ENCODE data around the gene GM2A.
"Not testable (repeated sequence)": the region's sequence is repeated elsewhere in the genome, so short reads cannot be mapped to it uniquely, and the experiment has no call there.

GM2A gene

DNA sequence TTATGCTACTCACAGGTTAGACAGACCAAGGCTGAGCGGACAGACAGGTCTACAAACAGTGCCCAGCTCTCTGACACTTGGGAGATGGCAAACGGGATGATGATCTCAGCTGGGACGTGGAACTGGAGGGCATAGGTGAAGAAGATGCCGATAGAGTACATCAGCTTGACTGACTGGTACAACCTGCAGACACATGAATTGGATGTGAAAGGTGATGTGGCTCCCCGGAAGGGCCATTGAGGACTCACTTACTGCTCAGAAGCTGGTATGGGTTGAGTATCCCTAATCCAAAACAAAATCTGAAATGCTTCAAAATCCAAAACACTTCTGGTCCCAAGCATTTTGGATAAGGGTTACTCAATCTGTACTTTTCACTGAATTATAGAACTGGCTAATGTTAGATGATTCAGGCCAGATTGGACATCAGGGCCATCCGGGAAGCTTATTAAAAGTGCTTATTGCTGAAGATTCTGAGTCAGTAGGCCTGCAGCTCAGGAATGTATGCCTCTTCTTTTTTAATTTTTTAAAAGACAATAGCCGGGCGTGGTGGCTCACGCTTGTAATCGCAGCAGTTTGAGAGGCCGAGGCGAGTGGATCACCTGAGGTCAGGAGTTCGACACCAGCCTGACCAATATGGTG is 28.1 kb downstream of the GM2A start:
- no peak overlapping the region for H3K27ac ChIP-seq
- DNase-seq (ENCODE audit: low read depth, low spot score), result no peak

- no peak for DNase-seq (ENCODE audit: low read depth, low spot score)
- H3K27ac ChIP-seq, result no peak overlapping the region
Measured at GRCh38 chr5:151283120-151283825, 30.3 kb downstream of the GM2A start.

DNA sequence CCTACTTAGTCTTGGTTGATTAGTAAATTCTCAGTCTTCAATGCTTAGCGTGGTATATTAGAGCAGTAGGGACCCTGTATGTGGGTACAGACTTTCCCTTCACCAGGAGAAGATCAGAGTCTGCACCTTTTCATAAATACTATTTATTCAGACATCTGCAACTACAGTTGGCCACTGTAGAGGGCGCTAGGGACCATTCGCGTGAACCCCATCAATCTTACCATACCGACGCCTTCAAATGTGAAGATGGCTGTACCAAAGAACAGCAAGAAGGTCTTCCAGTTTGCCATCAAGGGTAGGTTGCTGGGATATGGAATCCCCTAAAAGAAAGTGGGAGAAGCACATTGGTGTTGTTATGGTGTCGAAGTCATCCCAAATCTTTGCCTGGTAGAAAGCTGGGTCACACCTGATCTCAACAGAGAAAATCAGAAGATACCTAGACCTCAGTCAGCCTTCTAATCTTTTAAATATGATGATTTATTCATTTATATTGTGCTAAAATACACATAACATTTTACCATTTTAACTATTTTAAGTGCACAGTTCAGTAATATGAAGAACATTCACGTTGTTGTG is 31.5 kb downstream of the GM2A start:
- H3K27ac ChIP-seq, result no peak overlapping the region
- DNase-seq (ENCODE audit: low read depth, low spot score), result no peak

DNA sequence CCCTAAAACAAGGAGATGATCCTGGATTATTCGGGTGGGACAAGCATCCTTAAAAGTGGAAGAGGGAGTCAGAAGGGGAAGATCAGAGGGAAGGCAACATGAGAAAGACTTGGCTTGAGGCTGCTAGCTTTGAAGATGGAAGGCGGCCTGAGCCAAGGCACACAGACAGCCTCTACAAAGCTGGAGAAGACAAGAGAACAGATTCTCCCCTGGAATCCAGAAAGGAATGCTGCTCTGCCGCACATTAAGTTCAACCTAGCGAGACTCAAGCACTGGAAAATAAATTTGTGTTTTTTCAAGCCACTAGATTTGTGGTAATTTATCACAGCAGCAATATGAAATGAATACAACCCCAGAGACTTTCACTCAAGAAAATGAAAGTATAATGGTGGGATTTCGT is 32.7 kb downstream of the GM2A start:
- no peak overlapping the region for H3K27ac ChIP-seq
- no peak for DNase-seq (ENCODE audit: low read depth, low spot score)

DNA sequence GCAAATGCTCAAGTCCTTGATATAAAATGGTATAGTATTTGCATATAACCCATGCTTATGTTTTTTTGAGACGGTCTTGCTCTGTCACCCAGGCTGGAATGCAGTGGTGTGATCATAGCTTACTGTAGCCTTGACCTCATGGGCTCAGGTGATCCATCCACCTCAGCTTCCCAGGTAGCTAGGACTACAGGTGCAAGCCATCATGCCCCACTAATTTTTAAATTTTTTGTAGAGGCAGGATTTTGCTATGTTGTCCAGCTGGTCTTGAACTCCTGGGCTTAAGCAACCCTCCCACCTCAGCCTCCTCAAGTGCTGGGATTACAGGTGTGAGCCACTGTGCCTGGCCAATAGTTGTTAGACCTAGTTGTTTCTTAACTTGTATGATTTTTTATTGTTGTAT is 33.3 kb downstream of the GM2A start:
- DNase-seq (ENCODE audit: low read depth, low spot score), result no peak
- H3K27ac ChIP-seq, result no peak overlapping the region

- DNase-seq (ENCODE audit: low read depth, low spot score), result peak; percentile 14
- no peak overlapping the region for H3K27ac ChIP-seq
Measured at GRCh38 chr5:151288180-151288579, 35.2 kb downstream of the GM2A start.

DNA sequence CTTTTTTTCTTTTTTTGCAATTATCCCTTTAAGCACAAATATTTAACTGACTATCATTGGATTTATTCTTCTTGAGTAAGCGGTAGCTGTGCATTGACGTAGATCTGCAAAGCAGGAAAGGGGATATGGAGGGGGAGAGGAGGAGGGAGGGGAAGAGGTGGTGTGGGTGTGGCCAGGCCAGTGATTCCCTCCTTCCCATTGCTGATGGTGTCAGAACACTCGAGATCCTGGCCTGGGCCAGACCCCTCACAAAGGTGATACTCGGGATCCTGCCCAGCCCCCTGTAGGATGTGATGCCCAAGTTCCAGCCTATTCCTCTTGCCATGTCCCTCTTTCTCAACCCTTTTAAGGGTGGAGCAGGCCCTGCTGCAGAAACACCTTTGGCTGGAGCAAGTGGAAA is 40.6 kb downstream of the GM2A start:
- DNase-seq (ENCODE audit: low read depth, low spot score), result no peak

DNA sequence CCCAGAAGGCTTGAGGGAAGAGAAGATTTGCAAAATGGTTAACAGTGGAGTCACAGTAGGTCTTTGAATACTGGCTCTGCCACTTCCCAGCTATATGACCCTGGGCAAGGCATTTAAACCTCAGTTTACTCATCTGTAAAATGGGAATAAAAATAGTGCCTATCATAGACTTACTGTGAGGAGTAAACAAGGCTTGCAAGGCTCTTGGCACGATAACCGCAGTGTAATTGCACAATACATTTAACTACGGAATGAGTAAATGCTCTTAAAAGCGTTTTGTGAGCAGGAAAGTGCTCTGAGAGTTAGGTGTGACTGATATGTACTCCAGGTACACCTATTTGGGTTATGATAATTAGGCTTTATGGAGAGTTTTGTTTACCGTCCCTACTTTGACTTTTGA is 42.2 kb downstream of the GM2A start:
- H3K27ac ChIP-seq, result no peak overlapping the region
- peak; percentile 68 for DNase-seq (ENCODE audit: low read depth, low spot score)

More for the DNA sequence above, 40.6 kb downstream of the GM2A start:
- H3K27ac ChIP-seq, result no peak overlapping the region

DNA sequence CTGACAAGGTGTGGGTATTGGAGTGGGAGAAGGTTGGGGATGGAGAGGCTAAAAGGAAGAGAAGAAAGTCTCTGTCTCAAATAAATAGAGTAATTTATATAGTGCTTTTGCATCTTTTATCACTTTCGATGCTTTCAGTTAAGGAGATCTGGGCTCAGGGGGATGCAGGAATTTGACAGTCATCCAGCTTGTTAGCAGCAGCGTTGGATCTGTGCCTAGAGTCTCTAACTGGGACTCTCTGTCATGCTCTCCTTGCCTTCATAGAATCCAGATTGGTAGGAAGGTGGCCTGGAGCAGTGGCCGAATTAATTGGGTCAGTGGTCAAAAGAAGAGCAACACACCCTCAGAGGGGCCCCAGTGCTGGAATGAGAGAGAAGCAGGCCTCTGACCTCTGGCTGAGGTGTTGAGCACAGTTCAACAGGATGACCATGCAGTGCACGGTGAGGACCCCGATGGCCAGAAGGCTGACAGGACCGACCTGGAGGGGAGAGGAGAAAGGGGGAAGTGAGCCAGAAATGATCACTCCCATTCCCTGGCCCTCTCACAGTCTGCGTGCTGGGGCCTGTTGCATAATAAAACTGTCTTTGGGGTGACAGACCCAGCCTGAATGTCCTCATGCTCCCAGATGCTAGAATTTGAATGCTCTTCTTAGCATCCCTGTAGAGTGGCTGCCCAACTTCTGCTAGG is 42.9 kb downstream of the GM2A start:
- no peak for DNase-seq (ENCODE audit: low read depth, low spot score)
- no peak overlapping the region for H3K27ac ChIP-seq

DNA sequence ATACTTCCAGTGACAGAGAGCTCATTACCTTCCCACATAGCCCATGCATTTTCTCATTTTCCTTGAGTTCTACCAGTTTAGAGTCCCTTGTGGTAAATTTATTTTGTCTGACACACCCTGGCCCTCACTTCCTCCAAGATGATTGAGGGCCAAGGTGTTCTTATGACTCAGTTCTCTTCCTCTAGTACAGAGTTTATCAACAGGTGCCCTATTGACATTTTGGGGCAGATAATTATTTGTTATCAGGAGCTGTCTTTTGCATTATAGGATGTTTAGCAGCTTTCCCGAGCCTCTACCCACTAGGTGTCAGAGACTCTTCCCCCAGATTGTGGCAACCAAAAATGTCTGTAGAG is 43.5 kb downstream of the GM2A start:
- DNase-seq (ENCODE audit: low read depth, low spot score), result no peak
- no peak overlapping the region for H3K27ac ChIP-seq

DNA sequence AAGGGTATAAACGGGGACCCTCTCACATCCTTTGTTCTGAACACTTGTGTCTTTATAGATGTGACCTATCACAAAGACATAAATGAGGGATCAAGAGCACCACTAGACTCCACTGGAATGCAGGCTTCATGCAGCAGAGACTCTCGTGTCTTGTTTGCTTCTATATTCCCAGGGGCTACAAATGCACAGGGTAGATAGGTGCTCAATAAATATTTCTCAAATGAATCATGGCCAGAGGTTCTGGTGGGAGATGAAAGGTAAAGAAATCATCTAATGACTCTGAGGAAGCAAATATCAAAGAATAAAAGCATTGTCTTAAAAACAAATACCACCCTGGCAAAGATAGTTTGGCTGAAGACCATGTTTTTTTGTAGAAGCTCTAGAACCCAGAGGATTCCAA is 44.0 kb downstream of the GM2A start:
- DNase-seq (ENCODE audit: low read depth, low spot score), result no peak

GRCh38 chr5:151298063-151298855 is 45.3 kb downstream of the GM2A start:
- no peak overlapping the region for H3K27ac ChIP-seq
- no peak for DNase-seq (ENCODE audit: low read depth, low spot score)

More for the DNA sequence above, 44.0 kb downstream of the GM2A start:
- H3K27ac ChIP-seq, result no peak overlapping the region

DNA sequence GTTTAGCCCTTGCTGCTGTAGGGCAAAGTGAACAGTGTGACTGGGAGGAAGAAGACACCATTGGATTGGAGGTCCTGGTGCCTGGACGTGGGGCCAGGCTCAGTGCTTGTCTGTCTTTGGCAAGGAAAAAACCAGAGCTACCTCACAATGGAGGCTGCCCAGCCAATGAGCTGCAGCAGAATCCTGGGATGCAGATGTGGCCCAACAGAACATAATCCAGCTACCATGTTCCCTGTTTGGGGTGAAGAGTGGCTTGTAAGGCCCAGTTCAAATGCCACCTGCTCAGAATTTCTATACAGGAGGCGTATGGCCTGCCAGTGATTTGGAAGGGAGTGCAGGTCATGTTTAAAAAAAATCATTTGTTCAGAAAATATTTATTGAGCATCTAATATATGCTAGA is 50.7 kb downstream of the GM2A start, which contains the start of gene SLC36A3:
TSS of gene SLC36A3 (minus strand) at position 101 of the 400 bp plus-strand sequence. CDS start 412 bp downstream, outside the sequence.
- no peak within 1 kb of the TSS for H3K27ac ChIP-seq
- no peak for DNase-seq (ENCODE audit: low read depth, low spot score)

DNA sequence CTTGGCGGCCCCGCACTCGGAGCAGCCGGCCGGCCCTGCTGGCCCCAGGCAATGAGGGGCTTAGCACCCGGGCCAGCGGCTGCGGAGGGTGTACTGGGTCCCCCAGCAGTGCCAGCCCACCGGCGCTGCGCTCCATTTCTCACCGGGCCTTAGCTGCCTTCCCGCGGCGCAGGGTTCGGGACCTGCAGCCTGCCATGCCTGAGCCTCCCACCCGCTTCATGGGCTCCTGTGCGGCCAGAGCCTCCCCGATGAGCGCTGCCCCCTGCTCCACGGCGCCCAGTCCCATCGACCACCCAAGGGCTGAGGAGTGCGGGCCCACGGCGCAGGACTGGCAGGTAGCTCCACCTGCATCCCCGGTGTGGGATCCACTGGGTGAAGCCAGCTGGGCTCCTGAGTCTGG is 56.3 kb downstream of the GM2A start:
- DNase-seq (ENCODE audit: low read depth, low spot score); H3K27ac ChIP-seq: not testable (repeated sequence)

DNA sequence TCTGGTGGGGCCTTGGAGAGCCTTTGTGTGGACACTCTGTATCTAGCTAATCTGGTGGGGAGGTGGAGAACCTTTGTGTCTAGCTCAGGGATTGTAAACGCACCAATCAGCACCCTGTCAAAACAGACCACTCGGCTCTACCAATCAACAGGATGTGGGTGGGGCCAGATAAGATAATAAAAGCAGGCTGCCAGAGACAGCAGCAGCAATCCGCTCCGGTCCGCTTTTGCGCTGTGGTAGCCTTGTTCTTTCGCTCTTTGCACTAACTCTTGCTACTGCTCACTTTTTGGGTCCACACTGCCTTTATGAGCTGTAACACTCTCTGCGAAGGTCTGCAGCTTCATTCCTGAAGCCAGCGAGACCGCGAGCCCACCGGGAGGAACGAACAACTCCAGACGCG is 56.8 kb downstream of the GM2A start:
- not testable (repeated sequence) for H3K27ac ChIP-seq; DNase-seq (ENCODE audit: low read depth, low spot score)

DNA sequence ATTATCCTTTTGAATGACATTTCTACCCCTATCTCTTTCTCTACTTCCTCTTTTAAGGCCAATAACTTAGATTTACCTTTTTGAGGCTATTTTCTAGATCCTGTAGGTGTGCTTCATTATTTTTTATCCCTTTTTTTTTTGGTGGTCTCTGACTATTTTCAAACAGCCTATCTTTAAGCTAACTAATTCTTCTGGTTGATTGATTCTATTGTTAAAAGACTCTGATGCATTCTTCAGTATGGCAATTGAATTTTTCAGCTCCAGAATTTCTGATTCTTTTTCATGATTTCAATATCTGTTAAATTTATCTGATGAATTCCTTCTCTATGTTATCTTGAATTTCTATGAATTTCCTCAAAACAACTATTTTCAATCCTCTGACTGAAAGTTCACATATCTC is 57.9 kb downstream of the GM2A start:
- DNase-seq (ENCODE audit: low read depth, low spot score), result no peak
- no peak overlapping the region for H3K27ac ChIP-seq

- no peak for DNase-seq (ENCODE audit: low read depth, low spot score)
- H3K27ac ChIP-seq, result no peak overlapping the region
Measured at GRCh38 chr5:151312756-151313324, 59.9 kb downstream of the GM2A start.

DNA sequence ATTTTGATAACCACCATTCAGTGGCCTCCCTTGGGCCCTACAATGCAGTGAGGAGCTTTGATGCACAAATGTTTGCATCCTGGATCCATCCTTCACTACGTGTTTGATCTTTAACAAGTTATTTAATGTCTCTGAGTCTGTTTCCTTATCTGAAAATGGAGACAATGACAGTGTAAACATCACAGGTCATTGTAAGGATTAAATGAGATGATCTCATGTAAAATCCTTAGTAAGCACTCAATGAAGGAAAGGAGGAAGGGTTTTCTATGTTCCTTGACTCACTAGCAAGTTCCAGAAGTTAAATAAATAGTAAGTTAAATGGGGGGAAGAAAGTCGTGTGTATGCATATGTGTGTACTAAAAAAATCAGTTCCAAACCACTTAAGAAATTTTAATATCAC is 60.4 kb downstream of the GM2A start:
- no peak overlapping the region for H3K27ac ChIP-seq
- DNase-seq (ENCODE audit: low read depth, low spot score), result no peak

- no peak for DNase-seq (ENCODE audit: low read depth, low spot score)
- no peak overlapping the region for H3K27ac ChIP-seq
Measured at GRCh38 chr5:151315998-151316597, 63.1 kb downstream of the GM2A start.

DNA sequence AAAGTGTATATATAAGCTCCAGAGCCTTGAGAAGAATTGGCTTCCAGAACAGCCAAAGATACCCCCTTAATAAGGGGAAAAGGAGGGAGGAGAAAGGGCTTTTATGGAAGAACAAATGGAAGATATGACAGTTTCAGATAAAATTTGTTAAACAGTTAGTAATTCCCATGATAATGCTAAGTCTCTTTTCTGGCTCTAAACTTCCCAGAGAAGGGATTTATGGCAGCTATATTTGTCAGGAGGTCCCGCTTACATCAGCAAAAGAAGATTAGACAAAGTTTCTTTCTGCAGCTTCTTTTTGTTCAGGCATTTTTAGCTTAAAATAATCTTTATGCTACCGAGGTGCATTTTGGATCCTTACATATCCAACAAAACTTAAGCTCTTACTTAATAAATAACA is 64.9 kb downstream of the GM2A start:
- H3K27ac ChIP-seq, result no peak overlapping the region
- DNase-seq (ENCODE audit: low read depth, low spot score), result no peak

Measured in epithelial cell of prostate (primary cell).